ENCODE results near the gene BCOR.

DNA sequence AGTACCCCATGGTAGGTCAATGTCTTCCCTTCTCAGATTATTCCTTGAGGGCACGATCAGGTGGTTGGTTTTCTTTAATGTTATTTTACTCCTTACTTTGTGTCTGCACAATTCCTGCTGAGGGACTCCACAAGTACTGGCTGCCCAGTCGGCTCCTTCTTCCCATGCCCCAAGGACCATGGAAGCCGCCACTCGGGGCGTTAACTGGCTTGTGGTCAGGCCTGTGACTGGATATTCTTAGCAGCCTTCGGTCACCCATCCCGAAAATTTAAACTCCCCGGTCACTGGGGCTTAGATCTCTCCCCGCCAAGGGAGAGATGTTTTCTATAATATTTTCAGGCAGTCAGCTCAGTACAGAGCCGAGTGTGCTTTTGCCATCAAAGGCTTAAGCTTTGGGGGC, 24.7 kb upstream of the BCOR start:
- TF ChIP-seq YY1 (IDR thresholded peaks at IDR 0.05; ENCODE audit: low read depth) = no peak
- TF ChIP-seq TEAD4 (IDR thresholded peaks at IDR 0.05) = no peak
- TF ChIP-seq, protein P1, sequence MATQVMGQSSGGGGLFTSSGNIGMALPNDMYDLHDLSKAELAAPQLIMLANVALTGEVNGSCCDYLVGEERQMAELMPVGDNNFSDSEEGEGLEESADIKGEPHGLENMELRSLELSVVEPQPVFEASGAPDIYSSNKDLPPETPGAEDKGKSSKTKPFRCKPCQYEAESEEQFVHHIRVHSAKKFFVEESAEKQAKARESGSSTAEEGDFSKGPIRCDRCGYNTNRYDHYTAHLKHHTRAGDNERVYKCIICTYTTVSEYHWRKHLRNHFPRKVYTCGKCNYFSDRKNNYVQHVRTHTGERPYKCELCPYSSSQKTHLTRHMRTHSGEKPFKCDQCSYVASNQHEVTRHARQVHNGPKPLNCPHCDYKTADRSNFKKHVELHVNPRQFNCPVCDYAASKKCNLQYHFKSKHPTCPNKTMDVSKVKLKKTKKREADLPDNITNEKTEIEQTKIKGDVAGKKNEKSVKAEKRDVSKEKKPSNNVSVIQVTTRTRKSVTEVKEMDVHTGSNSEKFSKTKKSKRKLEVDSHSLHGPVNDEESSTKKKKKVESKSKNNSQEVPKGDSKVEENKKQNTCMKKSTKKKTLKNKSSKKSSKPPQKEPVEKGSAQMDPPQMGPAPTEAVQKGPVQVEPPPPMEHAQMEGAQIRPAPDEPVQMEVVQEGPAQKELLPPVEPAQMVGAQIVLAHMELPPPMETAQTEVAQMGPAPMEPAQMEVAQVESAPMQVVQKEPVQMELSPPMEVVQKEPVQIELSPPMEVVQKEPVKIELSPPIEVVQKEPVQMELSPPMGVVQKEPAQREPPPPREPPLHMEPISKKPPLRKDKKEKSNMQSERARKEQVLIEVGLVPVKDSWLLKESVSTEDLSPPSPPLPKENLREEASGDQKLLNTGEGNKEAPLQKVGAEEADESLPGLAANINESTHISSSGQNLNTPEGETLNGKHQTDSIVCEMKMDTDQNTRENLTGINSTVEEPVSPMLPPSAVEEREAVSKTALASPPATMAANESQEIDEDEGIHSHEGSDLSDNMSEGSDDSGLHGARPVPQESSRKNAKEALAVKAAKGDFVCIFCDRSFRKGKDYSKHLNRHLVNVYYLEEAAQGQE (IDR thresholded peaks at IDR 0.05; ENCODE audit: low read depth) = no peak
- no peak for TF ChIP-seq NFIC (IDR thresholded peaks at IDR 0.05)
- no peak for TF ChIP-seq FOXM1 (IDR thresholded peaks at IDR 0.05; ENCODE audit: borderline replicate concordance, low read depth)
- no peak for TF ChIP-seq EGR1 (IDR thresholded peaks at IDR 0.05)
- no peak for TF ChIP-seq TCF12 (IDR thresholded peaks at IDR 0.05; ENCODE audit: low read depth)

Measured in Ishikawa (cell line).